GM18951 (cell line): ENCODE measurements around the gene KCTD21.
"Not testable (repeated sequence)": the region's sequence is repeated elsewhere in the genome, so short reads cannot be mapped to it uniquely, and the experiment has no call there.

Experiments used
- POLR2A ChIP-seq: IDR thresholded peaks from 4 replicates; pipeline ENCODE4 v1.6.1; 2011; ENCODE audit warnings: mild to moderate bottlenecking; ENCODE audit not compliant: insufficient read length, insufficient read depth; ENCODE audit errors: extremely low read depth
- in situ Hi-C: fragments of 300-500 bp; cut with MboI; formaldehyde crosslinking; loops from one replicate; pipeline ENCODE4 v1.12.0; 2022; ENCODE audit warnings: low sequenced_read_pairs, mixed read lengths, inconsistent platforms; ENCODE audit not compliant: unreplicated experiment

Gene KCTD21

GRCh38 chr11:78224506-78224905 lies 36.1 kb upstream of the KCTD21 start:
- TF ChIP-seq POLR2A: no peak
- in situ Hi-C loops: no loop called here

GRCh38 chr11:78223320-78223954 lies 35.0 kb upstream of the KCTD21 start:
- in situ Hi-C loops: no loop called here
- TF ChIP-seq POLR2A: no peak

- in situ Hi-C loops: not testable (repeated sequence)
These were observed 34.3 kb upstream of the KCTD21 start for GRCh38 chr11:78222726-78223125.

GRCh38 chr11:78221396-78222315 lies 33.2 kb upstream of the KCTD21 start:
- TF ChIP-seq POLR2A: no peak
- in situ Hi-C loops: no loop called here

GRCh38 chr11:78220218-78221157 lies 32.1 kb upstream of the KCTD21 start:
- in situ Hi-C loops: no loop called here

GRCh38 chr11:78219493-78220217 lies 31.2 kb upstream of the KCTD21 start:
- TF ChIP-seq POLR2A: no peak
- in situ Hi-C loops: no loop called here

More at GRCh38 chr11:78220218-78221157, 32.1 kb upstream of the KCTD21 start:
- no peak for TF ChIP-seq POLR2A

GRCh38 chr11:78218707-78219492 lies 30.5 kb upstream of the KCTD21 start:
- in situ Hi-C loops: no loop called here
- no peak for TF ChIP-seq POLR2A

GRCh38 chr11:78217650-78218541 lies 29.5 kb upstream of the KCTD21 start:
- no peak for TF ChIP-seq POLR2A

GRCh38 chr11:78216571-78217287 lies 28.3 kb upstream of the KCTD21 start:
- in situ Hi-C loops: no loop called here
- TF ChIP-seq POLR2A: no peak

More at GRCh38 chr11:78217650-78218541, 29.5 kb upstream of the KCTD21 start:
- in situ Hi-C loops: no loop called here

GRCh38 chr11:78216021-78216420 lies 27.6 kb upstream of the KCTD21 start:
- in situ Hi-C loops: no loop called here
- no peak for TF ChIP-seq POLR2A
